Measurements from ENCODE around the gene MYO5A.

MYO5A gene

GRCh38 chr15:52369030-52369429, 159.7 kb downstream of the MYO5A start:
- TF ChIP-seq CTCF (IDR thresholded peaks at IDR 0.05; ENCODE audit: insufficient read depth, low read depth, low read length, missing control alignments), result no peak
- H3K4me3 ChIP-seq (ENCODE audit: low read depth, low read length), result no peak overlapping the region
- no peak for DNase-seq (ENCODE audit: low read depth)

GRCh38 chr15:52368402-52368801, 160.3 kb downstream of the MYO5A start:
- H3K4me3 ChIP-seq (ENCODE audit: low read depth, low read length), result no peak overlapping the region
- no peak for DNase-seq (ENCODE audit: low read depth)
- no peak for TF ChIP-seq CTCF (IDR thresholded peaks at IDR 0.05; ENCODE audit: insufficient read depth, low read depth, low read length, missing control alignments)

DNA sequence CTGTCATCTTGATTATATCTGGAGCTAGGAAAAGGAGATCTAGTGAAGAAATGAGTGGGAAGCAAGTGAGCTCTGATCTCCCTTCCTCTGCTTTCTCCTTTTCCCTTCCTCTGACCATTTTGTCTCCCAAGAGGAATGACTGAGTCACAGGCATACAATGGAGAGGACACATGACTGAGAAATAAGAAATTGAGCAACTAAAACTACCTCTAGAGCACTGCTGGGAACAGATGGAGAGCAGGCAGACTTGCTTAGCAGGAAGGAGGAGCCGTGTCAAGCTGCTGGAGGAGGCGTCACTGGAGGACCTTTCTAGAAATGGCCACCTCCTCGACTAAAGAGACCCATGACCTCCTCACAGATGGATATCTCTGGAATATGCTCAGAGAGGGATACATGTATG, 166.2 kb downstream of the MYO5A start:
- DNase-seq (ENCODE audit: low read depth), result no peak
- no peak overlapping the region for H3K4me3 ChIP-seq (ENCODE audit: low read depth, low read length)
- TF ChIP-seq CTCF (IDR thresholded peaks at IDR 0.05; ENCODE audit: insufficient read depth, low read depth, low read length, missing control alignments), result no peak

GRCh38 chr15:52361975-52362494, 166.6 kb downstream of the MYO5A start:
- DNase-seq (ENCODE audit: low read depth), result no peak
- TF ChIP-seq CTCF (IDR thresholded peaks at IDR 0.05; ENCODE audit: insufficient read depth, low read depth, low read length, missing control alignments), result no peak
- H3K4me3 ChIP-seq (ENCODE audit: low read depth, low read length), result no peak overlapping the region

DNA sequence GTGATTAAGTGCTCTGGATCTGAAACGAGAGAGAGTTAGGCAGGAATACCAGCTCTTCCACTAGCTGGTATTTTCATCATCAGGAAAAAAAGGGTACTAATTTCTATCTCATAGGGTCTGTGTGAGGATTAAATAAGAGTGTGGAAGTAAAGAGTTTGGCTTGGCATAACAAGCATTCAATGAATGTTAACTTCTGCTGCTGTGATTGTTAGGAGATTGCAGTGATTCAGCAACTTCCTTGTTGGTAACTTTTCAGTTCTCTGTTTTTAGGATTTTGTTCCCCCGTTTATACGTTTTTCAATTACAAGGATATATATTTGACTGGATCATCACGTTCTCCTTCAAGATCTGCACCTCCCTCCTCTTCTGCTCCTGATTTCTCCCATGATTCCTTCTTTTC, 167.2 kb downstream of the MYO5A start:
- no peak for TF ChIP-seq CTCF (IDR thresholded peaks at IDR 0.05; ENCODE audit: insufficient read depth, low read depth, low read length, missing control alignments)
- no peak for DNase-seq (ENCODE audit: low read depth)
- H3K4me3 ChIP-seq (ENCODE audit: low read depth, low read length), result no peak overlapping the region

GRCh38 chr15:52360229-52361203, 168.2 kb downstream of the MYO5A start:
- TF ChIP-seq CTCF (IDR thresholded peaks at IDR 0.05; ENCODE audit: insufficient read depth, low read depth, low read length, missing control alignments), result no peak
- H3K4me3 ChIP-seq (ENCODE audit: low read depth, low read length), result no peak overlapping the region
- DNase-seq (ENCODE audit: low read depth), result no peak

All from GM12865 (cell line).